OCI-LY3 (cell line): Measurements from ENCODE around the gene ASAP2.
A peak's percentile ranks its signal among the peaks of the same experiment; 100 is the strongest.

Experiments
- H2AFZ ChIP-seq: fragments of 200-600, 300-600 bp; shearing (Covaris generic); 2 replicates; pipeline ENCODE4 v1.6.0; 2014; ENCODE audit warnings: antibody characterized with exemption, low read depth, low read length
- H3K27ac ChIP-seq: fragments of 200-600, 300-600 bp; sonication (generic); 2 replicates; pipeline ENCODE4 v1.5.1; 2014; ENCODE audit warnings: mild to moderate bottlenecking, low read length, moderate library complexity, mixed read lengths
- H3K27me3 ChIP-seq: fragments of 200-600, 300-600 bp; sonication (generic); 2 replicates; pipeline ENCODE4 v1.6.1; 2014; ENCODE audit warnings: low read depth, low read length, mixed read lengths
- H3K36me3 ChIP-seq: fragments of 200-600, 300-600 bp; sonication (generic); replicated peaks from 2 replicates; pipeline ENCODE3; 2014; ENCODE audit warnings: low read depth, low read length, mixed read lengths
- H3K4me1 ChIP-seq: fragments of 300-600, 200-600 bp; sonication (generic); 2 replicates; pipeline ENCODE4 v1.6.1; 2014; ENCODE audit warnings: low read length, mixed read lengths
- H3K4me2 ChIP-seq: fragments of 200-600, 300-600 bp; sonication (generic); 2 replicates; pipeline ENCODE4 v1.6.1; 2014; ENCODE audit warnings: low read length, mixed read lengths
- H3K4me3 ChIP-seq: fragments of 300-600, 200-600 bp; sonication (generic); 2 replicates; pipeline ENCODE4 v1.5.1; 2014; ENCODE audit warnings: antibody characterized with exemption, mild to moderate bottlenecking, low read length, moderate library complexity
- H3K79me2 ChIP-seq: fragments of 300-600, 200-600 bp; shearing (Covaris generic); 2 replicates; pipeline ENCODE4 v1.6.1; 2014; ENCODE audit warnings: mild to moderate bottlenecking, low read length, mixed read lengths
- H3K9ac ChIP-seq: fragments of 300-600, 200-600 bp; shearing (Covaris generic); 2 replicates; pipeline ENCODE4 v1.6.0; 2014; ENCODE audit warnings: mild to moderate bottlenecking, low read length, moderate library complexity
- H3K9me3 ChIP-seq: fragments of 200-600, 300-600 bp; shearing (Covaris generic); 2 replicates; pipeline ENCODE4 v1.6.1; 2014; ENCODE audit warnings: low read length, mixed read lengths; ENCODE audit not compliant: insufficient read depth
- H4K20me1 ChIP-seq: fragments of 200-600, 300-600 bp; sonication (generic); 2 replicates; pipeline ENCODE4 v1.6.1; 2016; ENCODE audit warnings: low read length, mixed read lengths; ENCODE audit not compliant: insufficient read depth
- CTCF ChIP-seq: fragments of 200-600, 300-600 bp; sonication (generic); IDR thresholded peaks from 2 replicates; pipeline ENCODE4 v1.5.1; 2014; ENCODE audit warnings: antibody characterized with exemption, low read length, low read depth
- EZH2phosphoT487 ChIP-seq: fragments of 200-600 bp; shearing (Covaris generic); IDR thresholded peaks from 2 replicates; pipeline ENCODE4 v1.6.1; 2018; ENCODE audit warnings: antibody characterized with exemption, mixed run types, low read depth

The ASAP2 gene

GRCh38 chr2:9276901-9277451 lies 70.4 kb downstream of the ASAP2 start:
- Histone ChIP-seq H3K79me2 (no peaks in the 10 kb centered on the region), H4K20me1 (no peaks in the 10 kb centered on the region), H3K4me1 (no peaks in the 10 kb centered on the region), H3K9me3 (no peaks in the 10 kb centered on the region), H2AFZ (no peak overlapping the region), H3K9ac (no peak overlapping the region), H3K4me3 (no peak overlapping the region), H3K4me2 (no peak overlapping the region), H3K27ac (no peak overlapping the region), H3K36me3 (no peaks in the 10 kb centered on the region), H3K27me3 (peaks cover 26% of the 10 kb centered on the region)
- TF ChIP-seq CTCF, result no peak
- TF ChIP-seq EZH2phosphoT487, result no peak

GRCh38 chr2:9278439-9278838 lies 71.8 kb downstream of the ASAP2 start:
- H3K36me3 ChIP-seq, result no peaks in the 10 kb centered on the region
- no peak overlapping the region for H3K4me2 ChIP-seq
- TF ChIP-seq CTCF, result no peak
- TF ChIP-seq EZH2phosphoT487, result no peak
- H3K79me2 ChIP-seq, result no peaks in the 10 kb centered on the region
- H4K20me1 ChIP-seq, result no peaks in the 10 kb centered on the region
- H3K27ac ChIP-seq, result no peak overlapping the region
- H3K4me1 ChIP-seq, result no peaks in the 10 kb centered on the region
- no peak overlapping the region for H3K9ac ChIP-seq
- H3K27me3 ChIP-seq, result peaks cover 24% of the 10 kb centered on the region
- H3K9me3 ChIP-seq, result no peaks in the 10 kb centered on the region
- H2AFZ ChIP-seq, result no peak overlapping the region
- no peak overlapping the region for H3K4me3 ChIP-seq

- no peaks in the 10 kb centered on the region for H4K20me1 ChIP-seq
- no peak overlapping the region for H2AFZ ChIP-seq
- H3K27me3 ChIP-seq, result peaks cover 31% of the 10 kb centered on the region
- no peaks in the 10 kb centered on the region for H3K79me2 ChIP-seq
- no peaks in the 10 kb centered on the region for H3K36me3 ChIP-seq
- peak overlapping the region; percentile 41 for H3K4me2 ChIP-seq
- H3K4me1 ChIP-seq, result no peaks in the 10 kb centered on the region
- TF ChIP-seq EZH2phosphoT487 (no peak), CTCF (no peak)
- H3K9ac ChIP-seq, result no peak overlapping the region
- H3K9me3 ChIP-seq, result no peaks in the 10 kb centered on the region
- H3K4me3 ChIP-seq, result no peak overlapping the region
- no peak overlapping the region for H3K27ac ChIP-seq
Observed at GRCh38 chr2:9279426-9279825, 72.8 kb downstream of the ASAP2 start.

GRCh38 chr2:9280224-9280623 lies 73.6 kb downstream of the ASAP2 start:
- Histone ChIP-seq H3K9ac (no peak overlapping the region), H2AFZ (no peak overlapping the region), H3K79me2 (no peaks in the 10 kb centered on the region), H3K36me3 (no peaks in the 10 kb centered on the region), H3K9me3 (no peaks in the 10 kb centered on the region), H3K4me1 (no peaks in the 10 kb centered on the region), H3K27me3 (peaks cover 31% of the 10 kb centered on the region), H3K27ac (no peak overlapping the region), H3K4me3 (no peak overlapping the region), H3K4me2 (no peak overlapping the region), H4K20me1 (no peaks in the 10 kb centered on the region)
- TF ChIP-seq EZH2phosphoT487, result no peak
- no peak for TF ChIP-seq CTCF
